ENCODE measurements around the gene GALNT2. TPM values are rescaled to one million over a fixed set of nuclear protein-coding genes. Genes with fewer than 3 reads are reported as not detected.

Gene GALNT2
- total and polyA plus RNA-seq, 10 of the 15 experiments (the other 5 are each of a cell fraction or from before 2014, with no cell fraction given): 0.52 to 27.7 (median 16.3) TPM

- ATAC-seq (no peak), FAIRE-seq (no peak), DNase-seq (ENCODE audit: low read depth, low spot score) (no peak)
- WGBS (ENCODE audit: insufficient coverage, insufficient replicate concordance, low lambda C conversion rate, missing lambda C conversion rate): 45% methylated on average over 1 of the region's 1 CpG
- ChIA-PET SMC1A (ENCODE audit: uncharacterized antibody, unreplicated experiment) (interaction anchor here (1.5 to 2.2 kb wide), 2 partner anchors 13 to 31 kb away, joined by 3 to 10 read pairs; no protein-coding TSS in a partner anchor), POLR2A (no interaction called here), CTCF (interaction anchor here (1.7 kb wide), 1 partner anchor 10 kb away, joined by 8 read pairs; no protein-coding TSS in a partner anchor), RAD21 (ENCODE audit: unreplicated experiment) (no interaction called here)
- Histone ChIP-seq H2AFZ (ENCODE audit: control insufficient read depth, low read depth, low read length) (no peak overlapping the region), H3K79me2 (ENCODE audit: control insufficient read depth, insufficient read depth, low read length) (no peaks in the 10 kb centered on the region), H3K9ac (ENCODE audit: control insufficient read depth, insufficient read depth, low read length) (no peak overlapping the region), H3K4me2 (ENCODE audit: control insufficient read depth, insufficient read depth) (no peak overlapping the region), H3K4me3 (no peak overlapping the region), H4K20me1 (ENCODE audit: control insufficient read depth, insufficient read depth) (no peaks in the 10 kb centered on the region), H3K36me3 (ENCODE audit: control insufficient read depth in 2 of 2, insufficient read depth in 2 of 2, low read length in 1 of 2) (no peaks in the 10 kb centered on the region), H3K4me1 (ENCODE audit: control insufficient read depth, insufficient read depth, low read length) (no peaks in the 10 kb centered on the region), H3K27ac (ENCODE audit: control insufficient read depth, insufficient read depth) (no peak overlapping the region), H3K9me3 (replicated peaks; ENCODE audit: control insufficient read depth, insufficient read depth, low read length) (no peaks in the 10 kb centered on the region), H3K27me3 (replicated peaks in 1 of 2; ENCODE audit: control insufficient read depth in 2 of 2, insufficient read depth in 2 of 2, low read length in 1 of 2) (peaks cover 0 to 1% of the 10 kb centered on the region in 2 experiments; a peak in 2 of 4 replicates)
- 0 out of 2 replicates have a peak, but pooled peaks have one; percentile 23 for TF ChIP-seq PKNOX1 (IDR thresholded peaks at IDR 0.05)
- TF ChIP-seq ATF3 (IDR thresholded peaks at IDR 0.05; ENCODE audit: borderline replicate concordance, extremely low read depth, low read depth, low read length): no peak
- BruUV-seq (replicated peaks): no TSS peak
- intact Hi-C loops (cut with micrococcal nuclease; ENCODE audit: unreplicated experiment) (no loop called here), in situ Hi-C loops (cut with MboI) (no loop called here)
These were observed 10.9 kb upstream of the GALNT2 start for GRCh38 chr1:230056098-230056497.

- SMC1A ChIA-PET (ENCODE audit: uncharacterized antibody, unreplicated experiment): interaction anchor here (1.5 to 2.2 kb wide), 2 partner anchors 14 to 32 kb away, joined by 3 to 10 read pairs; no protein-coding TSS in a partner anchor
- no peak overlapping the region for H3K27ac ChIP-seq (ENCODE audit: control insufficient read depth, insufficient read depth)
- no peaks in the 10 kb centered on the region for H3K79me2 ChIP-seq (ENCODE audit: control insufficient read depth, insufficient read depth, low read length)
- no peaks in the 10 kb centered on the region for H4K20me1 ChIP-seq (ENCODE audit: control insufficient read depth, insufficient read depth)
- no TSS peak for BruUV-seq (replicated peaks)
- H3K27me3 ChIP-seq (replicated peaks in 1 of 2; ENCODE audit: control insufficient read depth in 2 of 2, insufficient read depth in 2 of 2, low read length in 1 of 2): peaks cover 0 to 1% of the 10 kb centered on the region in 2 experiments; a peak in 2 of 4 replicates
- H2AFZ ChIP-seq (ENCODE audit: control insufficient read depth, low read depth, low read length): no peak overlapping the region
- 37% methylated on average over 4 of the region's 4 CpGs for WGBS (ENCODE audit: insufficient coverage, insufficient replicate concordance, low lambda C conversion rate, missing lambda C conversion rate)
- H3K4me2 ChIP-seq (ENCODE audit: control insufficient read depth, insufficient read depth): no peak overlapping the region
- RAD21 ChIA-PET (ENCODE audit: unreplicated experiment): no interaction called here
- in situ Hi-C loops (cut with MboI) (no loop called here), intact Hi-C loops (cut with micrococcal nuclease; ENCODE audit: unreplicated experiment) (no loop called here)
- no peaks in the 10 kb centered on the region; the same call in 2 of the 3 replicates for H3K9me3 ChIP-seq (replicated peaks; ENCODE audit: control insufficient read depth, insufficient read depth, low read length)
- H3K4me1 ChIP-seq (ENCODE audit: control insufficient read depth, insufficient read depth, low read length): no peaks in the 10 kb centered on the region
- no peak overlapping the region for H3K9ac ChIP-seq (ENCODE audit: control insufficient read depth, insufficient read depth, low read length)
- no peaks in the 10 kb centered on the region for H3K36me3 ChIP-seq (ENCODE audit: control insufficient read depth in 2 of 2, insufficient read depth in 2 of 2, low read length in 1 of 2)
- POLR2A ChIA-PET: no interaction called here
- ATAC-seq (no peak), DNase-seq (ENCODE audit: low read depth, low spot score) (no peak), FAIRE-seq (no peak)
- CTCF ChIA-PET: interaction anchor here (1.7 kb wide), 1 partner anchor 9 kb away, joined by 8 read pairs; no protein-coding TSS in a partner anchor
- no peak overlapping the region for H3K4me3 ChIP-seq
- TF ChIP-seq CEBPZ (IDR thresholded peaks at IDR 0.05; ENCODE audit: low read depth, low read length): no peak
- no peak for TF ChIP-seq LARP7 (IDR thresholded peaks at IDR 0.05)
- no peak for TF ChIP-seq ZZZ3 (IDR thresholded peaks at IDR 0.05; ENCODE audit: control insufficient read depth, insufficient read length, low read depth)
- TF ChIP-seq MXI1 (IDR thresholded peaks at IDR 0.05; ENCODE audit: low read depth, low read length): no peak
- no peak for TF ChIP-seq SREBF1 (IDR thresholded peaks at IDR 0.05; ENCODE audit: low read length)
- TF ChIP-seq CHD4 (IDR thresholded peaks at IDR 0.05): no peak
- TF ChIP-seq E4F1 (IDR thresholded peaks at IDR 0.05; ENCODE audit: borderline replicate concordance, partially characterized antibody): no peak
These were observed 9.9 kb upstream of the GALNT2 start for GRCh38 chr1:230057100-230057499.
